Spleen (tissue), 7 donors: ENCODE data around the gene SPATA3.

Source experiments
- CTCF ChIP-seq, 11 experiments: fragments of 200-600 bp in 7 of 11; fragments of 450-650 bp in 4 of 11; sonication (generic) in 4 of 11; IDR thresholded peaks in 8 of 11; conservative IDR thresholded peaks in 3 of 11; 1 replicate in 7 of 11; 2 replicates in 4 of 11; pipeline versions ENCODE4 v1.4.0 to v1.8.0; 2016 to 2021; ENCODE audit warnings: antibody characterized with exemption in 11 of 11, inconsistent platforms in 4 of 11, mild to moderate bottlenecking in 1 of 11
- POLR2A ChIP-seq, 3 donors: fragments of 450-650 bp; IDR thresholded peaks; one replicate each; pipeline ENCODE4 v1.5.1; 2017; ENCODE audit warnings: antibody characterized with exemption in 3 of 3, mild to moderate bottlenecking in 1 of 3
- POLR2AphosphoS5 ChIP-seq, 3 donors: sonication (generic); formaldehyde crosslinking; IDR thresholded peaks; one replicate each; pipeline ENCODE4 v1.5.1; 2017; ENCODE audit warnings: antibody characterized with exemption in 3 of 3
- donor health status: DM: no; HTN: no; CAD: no; lungs with moderate emphysema.
- donor health status: DM: no; HTN: no; CAD: no.
- donor health status: DM: no; HTN: no; CAD: no.

- TF ChIP-seq CTCF (IDR thresholded peaks at IDR 0.05 in 8 of 11, conservative IDR thresholded peaks at IDR 0.05 in 3 of 11) (no peak), POLR2AphosphoS5 (IDR thresholded peaks at IDR 0.05) (no peak), POLR2A (IDR thresholded peaks at IDR 0.05) (no peak)
Measured at GRCh38 chr2:231036578-231037106, 40.7 kb downstream of the SPATA3 start.
